T-helper 2 cell treated with Interferon-gamma antibody and Interleukin-4, amounts not matched to agents 100 ng/mL and 5 ng/mL, for 36 hours (primary cell): ENCODE data around the gene PRDM16. TPM values are rescaled to one million over a fixed set of nuclear protein-coding genes. Genes with fewer than 3 reads are reported as not detected.

Experiments
- intact Hi-C: fragments of 100-400 bp; cut with micrococcal nuclease; formaldehyde crosslinking; loops from one replicate; pipeline ENCODE4 v1.15.1; 2023
- total RNA-seq: library from RNA; stranded (reverse); gene quantifications from 2 replicates; pipeline ENCODE4 v1.2.3, GENCODE V29; 2022

The PRDM16 gene
- total RNA-seq, 1 donor from 2014 or later: not detected

GRCh38 chr1:3351449-3352298 is 282.7 kb downstream of the PRDM16 start:
- intact Hi-C loops: no loop called here

- intact Hi-C loops: no loop called here
These were observed 283.4 kb downstream of the PRDM16 start for GRCh38 chr1:3352299-3352951.

DNA sequence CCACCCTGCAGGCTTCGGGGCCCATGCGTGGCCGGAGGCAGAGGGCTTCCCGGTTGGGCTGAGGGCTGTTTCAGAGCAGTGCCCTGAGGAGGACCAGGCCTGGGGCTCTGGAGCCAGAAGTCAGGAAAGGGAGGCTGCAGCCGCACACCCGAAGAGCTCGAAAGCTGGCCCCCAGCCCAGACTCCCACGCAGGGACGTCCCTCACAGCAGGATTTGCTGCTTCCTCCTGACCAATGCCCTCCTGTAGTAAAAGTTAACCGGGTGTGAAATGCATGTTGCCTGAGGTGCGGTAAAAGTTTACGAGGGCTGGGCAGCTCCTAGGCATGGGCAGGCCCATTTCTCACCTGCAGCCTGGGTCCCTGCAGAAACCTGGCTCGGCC is 283.9 kb downstream of the PRDM16 start:
- intact Hi-C loops: no loop called here

- intact Hi-C loops: no loop called here
These were observed 284.9 kb downstream of the PRDM16 start for GRCh38 chr1:3353876-3354275.

GRCh38 chr1:3355089-3355488 is 286.1 kb downstream of the PRDM16 start:
- intact Hi-C loops: no loop called here

DNA sequence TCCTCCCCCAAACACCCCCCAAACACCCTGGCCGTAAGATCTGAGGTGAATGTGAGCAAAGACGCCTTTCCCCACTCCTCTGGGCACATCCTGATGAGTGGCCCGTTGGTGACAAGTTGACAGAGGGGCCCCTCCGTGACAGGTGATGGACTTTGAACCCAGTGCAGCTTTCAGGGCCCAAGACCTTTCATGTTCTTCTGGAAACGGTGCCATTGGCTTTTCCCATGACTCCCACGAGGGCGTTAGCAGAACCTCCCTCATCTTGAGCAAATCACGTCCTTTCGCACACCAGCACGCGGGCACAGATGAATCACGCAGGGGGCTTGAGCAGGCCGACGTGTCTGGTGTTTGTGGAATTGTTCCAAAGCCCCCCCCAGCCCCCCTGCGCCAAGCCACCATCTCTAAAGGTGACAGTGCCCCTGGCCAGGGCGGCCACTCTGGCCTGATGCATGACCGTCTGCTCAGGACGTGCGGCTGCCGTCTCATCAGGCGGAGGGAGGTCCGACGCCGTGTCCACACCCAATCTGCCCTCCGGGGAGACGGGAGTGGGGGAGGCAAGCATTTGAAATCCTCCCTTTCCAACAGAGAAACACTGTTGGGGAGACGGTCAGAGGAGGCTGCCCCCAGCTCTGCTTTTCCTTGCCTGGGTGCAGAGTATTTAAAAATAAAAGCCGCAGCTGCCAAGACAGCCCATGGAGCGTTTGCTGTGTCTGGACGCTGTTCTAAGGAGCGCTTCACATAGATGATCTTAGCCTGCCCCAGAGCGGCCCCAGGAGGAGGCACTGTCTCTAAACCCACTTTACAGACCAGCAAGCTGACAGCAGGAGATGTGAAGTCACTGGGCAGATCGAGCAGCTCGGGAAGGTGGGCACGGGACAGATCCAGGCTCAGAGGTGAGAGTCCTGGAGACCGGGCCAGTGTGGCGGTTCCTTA is 287.2 kb downstream of the PRDM16 start:
- intact Hi-C loops: no loop called here

DNA sequence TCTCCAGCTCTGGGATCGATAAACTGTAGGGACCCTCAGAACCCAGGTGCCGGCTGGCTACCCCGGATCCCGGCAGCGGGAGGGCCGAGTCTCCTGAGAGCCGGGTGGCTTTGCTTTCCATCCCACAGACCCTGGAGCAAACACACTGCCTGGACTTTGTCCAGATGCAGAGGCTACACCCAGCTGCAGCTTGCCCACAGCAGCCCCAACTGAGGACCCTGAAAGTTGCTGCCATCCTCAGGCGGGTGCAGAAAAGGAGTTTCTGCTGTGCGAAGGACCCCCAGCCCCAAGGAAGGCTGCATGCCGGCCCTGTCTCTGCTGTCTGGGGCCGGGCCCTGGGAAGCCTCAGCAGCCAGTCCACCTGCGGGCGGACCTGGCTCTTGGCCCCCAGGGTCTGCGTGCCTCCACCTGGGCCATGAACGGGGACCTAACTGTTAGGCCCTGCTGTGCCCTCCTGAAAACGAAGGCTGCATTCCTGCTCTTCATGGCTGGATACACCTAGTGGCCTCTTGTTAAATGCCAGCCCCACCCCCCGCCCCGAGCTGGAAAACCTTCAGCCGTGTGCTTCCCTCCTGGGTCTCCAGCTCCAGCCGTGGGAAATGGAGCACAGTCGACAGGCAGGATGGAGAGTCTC is 287.9 kb downstream of the PRDM16 start:
- intact Hi-C loops: no loop called here

GRCh38 chr1:3357526-3358297 is 288.7 kb downstream of the PRDM16 start:
- intact Hi-C loops: no loop called here

DNA sequence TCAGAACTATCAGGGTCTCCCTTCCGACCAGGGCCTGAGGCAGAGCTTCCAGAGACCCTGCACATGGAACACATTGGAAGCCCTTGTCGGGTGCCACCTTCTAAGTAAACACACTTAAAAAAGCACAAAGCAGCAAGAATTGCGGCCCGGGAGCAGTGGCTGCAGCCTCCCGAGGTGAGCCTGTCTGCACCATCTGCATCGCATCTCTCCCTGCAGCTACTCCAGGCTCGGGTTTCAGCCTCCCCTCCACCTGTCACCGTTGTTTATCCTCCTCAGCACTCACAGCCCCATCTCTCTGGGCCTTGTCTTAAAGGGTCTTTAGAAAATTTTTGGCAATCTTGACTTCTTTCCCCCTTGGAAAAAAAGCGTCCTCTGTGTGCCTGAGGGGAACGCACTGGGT is 290.3 kb downstream of the PRDM16 start:
- intact Hi-C loops: no loop called here

DNA sequence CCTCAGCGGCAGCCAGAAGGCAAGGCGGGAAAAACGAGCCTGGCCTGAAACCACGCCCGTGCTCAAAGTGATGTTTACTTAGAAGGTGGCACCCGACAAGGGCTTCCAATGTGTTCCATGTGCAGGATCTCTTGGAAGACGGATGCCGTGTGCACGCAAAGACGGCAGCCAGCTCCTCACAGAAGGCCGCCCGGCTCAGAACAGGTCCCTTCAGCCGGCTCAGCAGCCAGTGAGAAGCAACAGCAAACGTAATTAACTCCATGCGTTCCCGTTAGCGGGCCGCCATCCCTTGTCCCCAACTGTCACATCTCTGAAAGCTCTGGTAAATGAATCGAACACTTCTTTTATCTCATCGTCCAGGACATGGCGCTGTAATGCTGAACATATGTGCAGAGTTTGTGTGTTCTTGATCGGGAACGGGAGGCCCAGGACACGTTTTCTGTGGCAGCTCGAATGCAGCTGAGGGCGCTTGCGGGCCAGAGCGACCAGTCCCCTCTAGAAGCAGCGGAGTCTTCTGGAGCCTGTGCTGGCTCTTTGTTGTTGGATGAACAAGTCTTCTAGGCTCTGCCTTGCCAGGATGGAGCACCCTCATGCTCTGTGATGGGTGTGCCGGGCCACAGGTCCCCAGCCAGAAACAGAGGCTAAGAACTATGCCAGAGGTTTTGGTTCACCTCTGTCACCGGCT is 290.9 kb downstream of the PRDM16 start:
- intact Hi-C loops: no loop called here

DNA sequence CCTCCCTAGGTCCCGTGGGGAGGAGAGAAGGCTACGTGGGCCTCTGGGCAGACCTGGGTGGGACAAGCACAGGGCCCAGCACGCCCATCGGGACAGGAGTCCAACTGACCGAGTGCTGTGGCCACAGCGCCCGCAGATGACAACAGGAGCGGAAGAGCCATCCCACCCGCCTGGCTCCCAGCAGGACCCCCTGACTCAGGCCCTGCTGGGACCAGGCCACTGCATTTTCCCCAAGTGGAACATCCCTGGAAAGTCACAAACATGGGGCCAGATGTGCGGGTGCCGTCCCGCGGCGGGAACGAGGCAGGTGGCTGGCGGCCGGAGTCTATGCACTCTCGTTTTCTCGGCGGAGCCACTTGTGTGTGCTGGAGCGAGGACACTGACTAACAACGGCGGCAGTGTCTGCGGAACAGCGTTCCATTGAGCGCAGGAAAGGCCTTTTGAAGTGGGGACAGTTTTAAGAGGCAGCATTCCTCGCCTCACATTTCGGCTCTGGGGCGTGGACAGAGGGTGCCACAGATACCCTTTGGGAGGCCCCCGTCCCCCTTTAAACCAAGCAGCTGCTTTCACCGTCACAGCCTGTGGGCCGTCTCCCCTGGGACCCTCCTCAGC is 291.7 kb downstream of the PRDM16 start:
- intact Hi-C loops: no loop called here

GRCh38 chr1:3363023-3363422 is 294.0 kb downstream of the PRDM16 start:
- intact Hi-C loops: no loop called here

DNA sequence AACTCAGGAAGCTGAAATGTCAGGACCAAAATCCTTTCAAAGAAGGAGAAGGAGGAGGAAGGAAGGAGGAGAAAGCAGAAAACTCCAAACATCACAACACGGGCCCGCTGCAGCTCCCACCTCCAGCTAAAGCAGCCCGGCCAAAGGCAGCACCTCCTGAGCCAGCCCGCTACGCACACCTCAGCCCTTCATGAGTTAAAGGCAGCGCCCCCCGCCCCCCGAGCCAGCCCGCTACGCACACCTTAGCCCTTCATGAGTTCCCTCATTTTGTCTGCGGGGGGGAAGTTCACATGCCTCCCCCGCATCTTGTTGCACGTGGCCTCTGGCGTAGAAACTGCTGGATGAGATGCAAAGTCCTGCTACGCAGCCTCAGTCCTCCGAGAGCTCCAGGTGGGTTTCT is 294.8 kb downstream of the PRDM16 start:
- intact Hi-C loops: no loop called here

GRCh38 chr1:3364551-3364950 is 295.5 kb downstream of the PRDM16 start:
- intact Hi-C loops: no loop called here

DNA sequence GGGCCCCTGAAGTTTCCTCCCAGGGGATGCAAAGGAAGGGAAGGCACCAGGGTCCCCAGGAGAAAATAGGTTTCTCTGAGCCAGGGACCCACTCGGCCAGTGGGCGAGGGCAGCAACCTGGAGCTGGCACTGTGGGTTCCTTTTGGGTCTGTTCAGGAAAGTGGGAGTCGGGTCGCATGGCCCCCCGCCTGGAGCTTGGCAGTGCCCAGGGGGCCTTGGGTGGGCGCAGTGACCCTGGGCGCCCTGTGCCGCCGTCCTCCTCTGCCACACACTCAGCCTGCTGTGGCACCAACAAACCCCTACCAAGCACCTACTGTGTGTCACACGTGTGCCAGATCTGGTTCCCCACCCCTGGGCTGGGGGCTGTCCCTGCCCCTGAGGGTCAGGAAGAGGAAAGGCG is 296.0 kb downstream of the PRDM16 start:
- intact Hi-C loops: no loop called here

GRCh38 chr1:3365523-3366125 is 296.6 kb downstream of the PRDM16 start:
- intact Hi-C loops: no loop called here

DNA sequence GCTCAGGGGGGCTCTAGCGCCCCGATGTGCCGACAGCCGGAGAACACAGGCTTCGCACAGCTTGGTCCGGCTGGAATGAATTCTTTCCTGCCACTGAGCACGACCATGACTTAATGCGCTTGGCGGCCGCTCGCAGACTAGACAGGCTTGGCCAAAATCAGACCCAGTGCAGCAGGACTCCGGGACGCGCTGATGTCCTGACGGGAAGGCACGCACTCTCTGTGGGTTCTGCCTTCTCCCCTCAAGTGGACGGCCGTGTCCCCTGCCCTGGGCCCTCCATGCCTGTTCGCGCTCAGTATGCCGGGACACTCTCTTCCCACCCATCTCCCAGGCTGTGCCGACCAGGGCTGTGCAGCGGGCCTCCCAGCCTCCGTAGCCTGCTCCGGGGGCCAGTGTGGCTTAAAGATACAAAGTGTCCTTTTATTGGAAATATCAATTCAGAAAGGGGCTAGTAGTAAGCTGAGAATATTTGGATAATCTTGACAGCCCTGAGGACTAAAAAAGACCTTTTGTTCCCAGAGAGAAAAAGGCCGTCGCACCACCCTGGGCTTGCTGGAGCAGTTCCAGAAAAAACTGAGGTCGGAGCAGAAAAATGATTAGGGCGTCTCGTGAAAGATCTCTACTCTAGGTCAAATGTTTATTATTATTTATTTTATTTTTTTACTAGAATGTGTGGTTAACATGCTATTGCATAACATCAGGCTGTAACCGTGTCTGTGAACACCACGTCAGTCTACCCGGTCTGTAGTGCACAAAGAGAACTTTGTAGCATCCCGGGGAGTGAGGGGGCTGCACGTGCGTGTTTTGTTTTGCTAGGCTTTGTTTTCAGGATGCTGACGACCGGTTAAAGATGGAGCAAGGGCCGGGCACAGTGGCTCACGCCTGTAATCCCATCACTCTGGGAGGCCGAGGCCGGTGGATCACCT is 297.4 kb downstream of the PRDM16 start:
- intact Hi-C loops: no loop called here

GRCh38 chr1:3367376-3367775 is 298.4 kb downstream of the PRDM16 start:
- intact Hi-C loops: no loop called here
